Endothelial cell (in vitro differentiated cells): Measurements from ENCODE around the gene SPACA9. TPM values are rescaled to one million over a fixed set of nuclear protein-coding genes. Genes with fewer than 3 reads are reported as not detected.

Experiments
- DNase-seq: peaks from one replicate; pipeline ENCODE4 v3.0.0; 2021; ENCODE audit warnings: low spot score
- H3K27ac Mint-ChIP-seq: one replicate; pipeline ENCODE4 v1.8.0; 2021; ENCODE audit warnings: mixed read lengths, inconsistent platforms; ENCODE audit not compliant: unreplicated experiment
- H3K27me3 Mint-ChIP-seq: one replicate; pipeline ENCODE4 v1.8.0; 2021; ENCODE audit warnings: mild to moderate bottlenecking, moderate library complexity, mixed read lengths, inconsistent platforms; ENCODE audit not compliant: unreplicated experiment
- H3K36me3 Mint-ChIP-seq: one replicate; pipeline ENCODE4 v1.8.0; 2021; ENCODE audit warnings: mild to moderate bottlenecking, low read depth, mixed read lengths, inconsistent platforms; ENCODE audit not compliant: unreplicated experiment
- H3K4me1 Mint-ChIP-seq: one replicate; pipeline ENCODE4 v1.8.0; 2021; ENCODE audit warnings: mild to moderate bottlenecking, mixed read lengths, inconsistent platforms; ENCODE audit not compliant: unreplicated experiment
- H3K4me3 Mint-ChIP-seq: one replicate; pipeline ENCODE4 v1.8.0; 2021; ENCODE audit warnings: mild to moderate bottlenecking, mixed read lengths, inconsistent platforms; ENCODE audit not compliant: unreplicated experiment
- H3K9me3 Mint-ChIP-seq: one replicate; pipeline ENCODE4 v1.8.0; 2021; ENCODE audit warnings: mixed read lengths, inconsistent platforms; ENCODE audit not compliant: unreplicated experiment
- CTCF ChIP-seq: fragments of 200-600 bp; sonication (generic); IDR thresholded peaks from one replicate; pipeline ENCODE4 v1.5.0; 2021; ENCODE audit warnings: antibody characterized with exemption; ENCODE audit not compliant: unreplicated experiment
- total RNA-seq: library from RNA; stranded (reverse); fragmentation: NEBNext Ultra II Directional; extraction: Animal tissue kit (Norgen Biotek cat#: 25700); gene quantifications from one replicate; pipeline ENCODE4 v1.2.1, GENCODE V29; 2021; ENCODE audit not compliant: unreplicated experiment

Gene SPACA9
- total RNA-seq, 1 donor from 2014 or later, result 2.7 TPM

GRCh38 chr9:132888151-132888550, 9.5 kb downstream of the SPACA9 start:
- peaks cover under 1% of the 10 kb centered on the region for H3K4me1 Mint-ChIP-seq
- H3K27ac Mint-ChIP-seq, result no peak overlapping the region
- no peak for TF ChIP-seq CTCF
- H3K4me3 Mint-ChIP-seq, result no peak overlapping the region
- H3K36me3 Mint-ChIP-seq, result peaks cover 7% of the 10 kb centered on the region
- H3K9me3 Mint-ChIP-seq, result no peaks in the 10 kb centered on the region
- DNase-seq, result no peak
- H3K27me3 Mint-ChIP-seq, result peaks cover 8% of the 10 kb centered on the region

GRCh38 chr9:132892400-132892799, 13.7 kb downstream of the SPACA9 start:
- Mint-ChIP-seq H3K27ac (no peak overlapping the region), H3K36me3 (peaks cover 36% of the 10 kb centered on the region), H3K9me3 (no peaks in the 10 kb centered on the region), H3K4me3 (no peak overlapping the region), H3K4me1 (peaks cover 4% of the 10 kb centered on the region), H3K27me3 (peaks cover 3% of the 10 kb centered on the region)
- DNase-seq, result no peak
- no peak for TF ChIP-seq CTCF

DNA sequence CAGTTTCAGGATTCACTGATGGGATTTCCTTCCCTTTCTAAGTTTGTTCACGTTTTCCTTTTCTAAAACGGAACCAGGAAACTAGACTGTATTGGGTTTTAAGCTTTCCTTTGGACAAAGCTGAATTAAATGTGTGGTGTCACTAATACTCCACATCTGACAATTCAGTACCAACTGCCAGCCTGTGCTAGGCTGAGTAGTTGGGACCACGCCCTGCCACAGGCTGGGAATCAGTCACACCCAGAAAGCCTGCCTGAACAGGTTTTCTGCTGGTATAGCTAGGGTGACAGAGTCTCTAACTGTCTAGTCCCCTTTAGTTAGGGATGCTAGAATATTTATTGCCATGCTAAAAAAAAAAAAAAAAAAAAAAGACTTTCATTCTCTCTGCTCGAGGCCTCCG, 15.6 kb downstream of the SPACA9 start:
- H3K4me3 Mint-ChIP-seq, result no peak overlapping the region
- no peaks in the 10 kb centered on the region for H3K9me3 Mint-ChIP-seq
- DNase-seq, result no peak
- no peak overlapping the region for H3K27ac Mint-ChIP-seq
- H3K27me3 Mint-ChIP-seq, result peaks cover 4% of the 10 kb centered on the region
- H3K36me3 Mint-ChIP-seq, result peaks cover 44% of the 10 kb centered on the region
- TF ChIP-seq CTCF, result no peak
- peaks cover 4% of the 10 kb centered on the region for H3K4me1 Mint-ChIP-seq

DNA sequence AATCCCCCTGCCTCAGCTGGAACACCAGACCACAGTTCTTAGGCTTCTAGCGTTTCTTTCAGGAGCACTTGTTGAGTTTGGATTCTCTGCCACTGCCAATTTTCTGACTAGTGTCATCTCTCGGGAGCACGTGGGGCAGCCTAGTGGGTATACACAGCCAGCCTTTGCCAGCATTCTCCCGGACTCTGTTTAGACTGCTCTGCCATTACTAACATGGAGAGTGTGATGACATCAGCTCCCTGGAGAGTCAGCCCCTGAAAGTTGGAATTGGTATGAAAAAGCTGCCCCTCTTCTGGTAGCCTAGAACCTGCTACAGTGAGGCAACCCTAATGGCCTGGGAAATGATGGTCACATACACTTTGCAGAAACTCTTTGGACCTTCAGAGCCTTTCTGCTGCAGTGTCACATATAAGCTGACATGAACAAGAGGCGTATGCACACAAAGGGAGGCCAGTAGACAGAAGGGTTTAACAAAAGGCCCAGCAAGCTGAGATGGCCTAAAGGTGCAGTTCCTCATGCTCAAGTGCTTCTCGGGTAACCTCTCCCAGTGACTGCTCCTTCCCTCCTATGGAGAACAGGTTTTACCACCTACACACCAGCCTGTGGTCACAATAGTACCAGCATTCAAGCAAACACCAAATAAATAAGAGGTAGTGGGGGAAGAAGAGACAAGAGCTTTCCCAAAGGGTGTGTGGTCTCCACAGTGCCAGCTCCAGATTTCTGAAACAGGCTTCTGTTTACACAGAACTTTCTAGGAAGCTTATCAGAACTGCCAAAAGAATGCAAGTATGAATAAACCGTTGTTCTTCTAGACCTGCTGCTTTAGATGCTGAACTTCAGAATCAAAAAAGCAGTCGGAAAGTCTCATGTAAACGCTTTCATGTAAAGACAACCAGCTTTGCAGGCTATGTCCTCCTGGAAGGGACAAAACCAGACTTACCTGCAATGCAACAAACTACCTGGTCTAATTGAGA, 16.5 kb downstream of the SPACA9 start:
- Mint-ChIP-seq H3K36me3 (peaks cover 44% of the 10 kb centered on the region), H3K9me3 (no peaks in the 10 kb centered on the region), H3K4me3 (peak overlapping the region; percentile 5), H3K27ac (no peak overlapping the region), H3K4me1 (peaks cover 4% of the 10 kb centered on the region), H3K27me3 (peaks cover 4% of the 10 kb centered on the region)
- TF ChIP-seq CTCF, result no peak
- no peak for DNase-seq

DNA sequence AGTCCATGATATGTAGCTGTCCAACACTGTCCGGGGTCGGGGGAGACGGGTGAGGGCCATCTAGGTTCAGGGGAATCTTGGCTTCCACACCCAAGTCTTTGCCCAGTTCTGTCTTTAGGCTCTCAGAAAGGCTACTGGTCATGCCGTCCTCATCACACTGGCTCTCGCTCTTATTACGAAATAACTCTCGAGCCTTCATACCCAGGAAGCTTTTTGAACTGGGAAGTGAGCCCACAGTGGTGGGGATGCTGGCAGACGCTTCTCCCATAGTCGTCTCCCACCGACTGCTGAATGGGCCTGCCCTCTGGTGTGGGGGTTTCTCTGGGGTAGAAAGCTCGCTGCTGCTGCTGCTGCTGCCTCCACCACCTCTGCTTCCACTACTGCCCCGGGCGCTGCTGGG, 17.6 kb downstream of the SPACA9 start:
- Mint-ChIP-seq H3K27ac (no peak overlapping the region), H3K4me3 (no peak overlapping the region), H3K9me3 (no peaks in the 10 kb centered on the region), H3K27me3 (peaks cover 2% of the 10 kb centered on the region), H3K36me3 (peaks cover 52% of the 10 kb centered on the region), H3K4me1 (peaks cover 4% of the 10 kb centered on the region)
- no peak for DNase-seq
- TF ChIP-seq CTCF, result no peak
